H1 (cell line): Measurements from ENCODE around the gene ARHGEF4. TPM values are rescaled to one million over a fixed set of nuclear protein-coding genes. Genes with fewer than 3 reads are reported as not detected.

ENCODE experiments used
- CEBPB ChIP-seq: IDR thresholded peaks from 2 replicates; pipeline ENCODE4 v1.6.1; 2012; ENCODE audit warnings: low read depth, low read length
- CTBP2 ChIP-seq: IDR thresholded peaks from 2 replicates; pipeline ENCODE4 v1.7.0; 2011; ENCODE audit warnings: borderline replicate concordance, mild to moderate bottlenecking, moderate library complexity, mixed read lengths, low read length; ENCODE audit not compliant: insufficient read depth, insufficient read length
- JUN ChIP-seq: IDR thresholded peaks from 2 replicates; pipeline ENCODE4 v1.6.1; 2011; ENCODE audit warnings: low read depth, mild to moderate bottlenecking, improper control_type of control experiment, low read length
- MAX ChIP-seq: IDR thresholded peaks from 2 replicates; pipeline ENCODE4 v1.6.1; 2012; ENCODE audit warnings: inconsistent platforms
- RFX5 ChIP-seq: IDR thresholded peaks from 2 replicates; pipeline ENCODE4 v1.6.1; 2011; ENCODE audit warnings: low read depth, low read length, improper control_type of control experiment, borderline replicate concordance
- RXRA ChIP-seq: IDR thresholded peaks from 2 replicates; pipeline ENCODE4 v1.6.1; 2011; ENCODE audit warnings: low read depth, mild to moderate bottlenecking, low read length, moderate library complexity; ENCODE audit not compliant: insufficient read depth
- TAF7 ChIP-seq: optimal IDR thresholded peaks from 2 replicates; pipeline ENCODE3; 2011; ENCODE audit warnings: low read depth, mild to moderate bottlenecking, inconsistent platforms, low read length, moderate library complexity, borderline replicate concordance
- polyA plus RNA-seq, 7 experiments: library from polyadenylated mRNA; depleted of rRNA in 3 of 7; stranded (reverse) in 5 of 7; unstranded in 2 of 7; fragments of >200 nt in 5 of 7; fragments of 200-250 nt in 2 of 7; gene quantifications; 1 replicate in 5 of 7; 2 replicates in 1 of 7; 4 replicates in 1 of 7; pipeline versions ENCODE4 v1.2.1 to v1.2.3, GENCODE V29; 2011 to 2013; ENCODE audit warnings: missing spikeins in 2 of 7, mixed read lengths in 2 of 7
- total RNA-seq: library from RNA; stranded (reverse); fragmentation: NEBNext Ultra II Directional; extraction: Animal tissue kit (Norgen Biotek cat#: 25700); gene quantifications from 2 replicates; pipeline ENCODE4 v1.2.1, GENCODE V29; 2021

Gene ARHGEF4
- total and polyA plus RNA-seq, 2 of the 8 experiments (the other 6 are each of a cell fraction or from before 2014, with no cell fraction given): 10.6 to 14.6 TPM

GRCh38 chr2:130977461-130978050 is 140.8 kb downstream of the ARHGEF4 start (continued):
- no peak for TF ChIP-seq MAX
- TF ChIP-seq RXRA: no peak
- TF ChIP-seq CEBPB: no peak
- no peak for TF ChIP-seq JUN
- no peak for TF ChIP-seq CTBP2
- no peak for TF ChIP-seq TAF7
- no peak for TF ChIP-seq RFX5
